Activated CD4-positive, alpha-beta T cell treated with anti-CD3 and anti-CD28 coated beads, Interleukin-2, Interleukin-6, amounts not matched to agents 100 ng/mL and 50 ng/mL, durations not matched to agents 16 hours and 8 hours (primary cell): Measurements from ENCODE around the gene CDC25A.

Experiments used
- DNase-seq: peaks from one replicate; pipeline ENCODE4 v3.0.0-alpha.2; 2020

Gene CDC25A

DNA sequence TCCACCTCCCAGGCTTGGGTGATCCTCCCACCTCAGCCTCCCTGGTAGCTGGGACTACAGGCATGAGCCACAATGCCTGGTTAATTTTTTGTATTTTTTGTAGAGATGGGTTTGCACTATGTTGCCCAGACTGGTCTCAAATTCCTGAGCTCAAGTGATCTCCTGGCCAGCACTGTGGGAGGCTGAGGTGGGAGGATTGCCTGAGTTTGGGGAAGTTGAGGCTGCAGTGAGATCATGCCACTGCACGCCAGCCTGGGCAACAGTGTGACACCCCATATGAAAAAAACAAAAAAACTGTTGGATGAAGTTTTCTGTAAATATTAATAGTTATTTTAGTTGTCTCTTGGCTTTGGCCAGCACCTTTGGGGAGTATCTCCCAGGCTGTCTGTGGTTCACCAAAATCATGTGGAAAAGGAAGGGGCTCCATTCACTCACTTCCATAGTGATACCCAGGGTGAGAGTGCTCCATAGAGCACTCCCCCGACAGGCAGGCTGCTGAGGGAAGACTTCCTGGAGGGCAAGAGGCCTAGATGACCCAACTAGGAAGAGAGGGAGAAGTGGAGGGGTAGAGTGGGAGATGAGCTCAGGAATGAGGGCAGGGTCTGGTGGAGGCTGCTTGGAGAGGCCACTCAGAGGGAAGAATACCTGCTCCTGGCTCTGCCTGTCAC, 47.1 kb downstream of the CDC25A start:
- DNase-seq: no peak

DNA sequence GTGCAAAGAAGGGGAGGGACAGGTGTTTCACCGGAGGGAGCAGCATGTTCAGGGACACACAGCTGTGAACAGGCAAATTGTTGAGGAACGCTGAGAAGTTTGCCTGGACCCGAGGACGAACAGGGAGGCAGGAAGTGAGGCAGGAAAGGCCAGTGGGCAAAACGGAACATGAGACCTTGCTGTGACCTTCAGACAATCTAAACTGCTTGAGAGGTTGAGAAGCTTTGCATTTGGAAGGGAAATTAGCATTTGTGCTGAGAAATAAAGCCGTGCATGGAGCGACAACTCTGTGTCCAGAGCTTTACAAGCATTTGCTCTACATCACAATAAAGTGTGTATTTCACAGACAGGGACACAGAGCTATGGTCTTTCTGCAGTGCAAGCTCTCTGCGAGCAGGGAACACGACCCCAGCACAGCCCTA, 47.9 kb downstream of the CDC25A start:
- DNase-seq: no peak

DNA sequence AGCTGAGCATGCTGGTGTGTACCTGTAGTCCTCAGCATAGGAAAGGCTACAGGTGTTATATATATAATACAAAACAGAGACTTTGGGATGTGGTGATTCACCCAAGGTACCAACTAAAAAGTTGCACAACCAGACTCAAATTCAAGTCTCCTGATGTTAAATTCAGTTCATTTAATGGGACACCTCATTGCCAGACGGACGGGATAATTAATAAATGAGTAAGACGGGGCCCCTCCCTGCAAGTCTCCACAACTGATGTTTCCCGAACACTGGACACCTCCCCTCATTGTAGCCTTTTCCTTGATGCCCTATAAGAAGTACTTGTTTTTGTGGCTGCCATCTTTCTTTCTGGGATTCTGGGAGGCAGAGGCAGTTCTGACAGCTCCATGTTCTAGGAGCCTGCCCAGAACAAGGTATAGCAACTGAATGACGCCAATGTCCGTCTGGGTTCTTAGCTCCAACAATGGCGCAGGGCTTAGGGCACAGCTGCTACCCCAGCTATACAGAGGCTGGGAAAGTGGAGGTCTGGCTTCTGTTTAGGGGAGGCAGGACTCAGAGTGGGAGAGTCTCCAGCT, 50.7 kb downstream of the CDC25A start:
- no peak for DNase-seq

DNA sequence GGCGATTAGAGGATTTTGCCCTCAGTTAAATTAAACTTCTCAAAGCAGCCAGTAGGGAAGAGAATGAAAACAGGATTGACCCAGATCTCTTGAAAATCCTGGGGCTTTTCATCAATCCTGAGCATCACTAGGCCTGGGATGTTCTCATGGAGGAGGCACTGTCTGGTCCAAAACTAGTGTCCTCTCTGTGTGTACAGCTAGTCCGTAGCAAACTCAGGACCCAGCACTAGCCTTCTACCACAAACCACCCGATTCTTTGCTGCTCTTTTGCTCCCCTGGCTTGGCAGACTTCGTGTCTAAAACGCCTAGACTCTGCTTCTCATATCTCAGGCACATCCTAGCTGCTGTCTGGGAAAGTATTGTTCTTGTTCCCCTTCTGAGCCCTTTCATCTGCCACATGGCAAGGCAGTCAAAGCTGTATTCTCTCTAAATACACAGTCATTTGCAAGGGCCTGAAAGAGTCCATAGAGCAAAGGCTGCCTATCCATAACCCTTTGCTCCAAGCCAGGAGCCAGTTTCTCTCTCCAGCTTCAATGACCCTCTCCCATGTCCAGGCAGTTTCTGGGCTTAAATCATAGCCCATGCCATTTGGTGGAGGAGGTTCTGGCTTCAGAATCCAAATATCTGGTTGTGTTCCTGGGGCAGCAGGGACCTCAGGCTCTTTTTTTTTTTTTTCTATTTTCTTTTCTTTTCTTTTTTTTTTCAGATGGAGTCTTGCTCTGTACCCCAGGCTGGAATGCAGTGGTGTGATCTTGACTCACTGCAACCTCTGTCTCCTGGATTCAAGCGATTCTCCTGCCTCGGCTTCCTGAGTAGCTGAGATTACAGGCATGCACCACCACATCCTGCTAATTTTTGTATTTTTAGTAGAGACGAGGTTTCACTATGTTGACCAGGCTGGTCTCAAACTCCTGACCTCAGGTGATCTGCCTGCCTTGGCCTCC, 52.4 kb downstream of the CDC25A start:
- no peak for DNase-seq

DNA sequence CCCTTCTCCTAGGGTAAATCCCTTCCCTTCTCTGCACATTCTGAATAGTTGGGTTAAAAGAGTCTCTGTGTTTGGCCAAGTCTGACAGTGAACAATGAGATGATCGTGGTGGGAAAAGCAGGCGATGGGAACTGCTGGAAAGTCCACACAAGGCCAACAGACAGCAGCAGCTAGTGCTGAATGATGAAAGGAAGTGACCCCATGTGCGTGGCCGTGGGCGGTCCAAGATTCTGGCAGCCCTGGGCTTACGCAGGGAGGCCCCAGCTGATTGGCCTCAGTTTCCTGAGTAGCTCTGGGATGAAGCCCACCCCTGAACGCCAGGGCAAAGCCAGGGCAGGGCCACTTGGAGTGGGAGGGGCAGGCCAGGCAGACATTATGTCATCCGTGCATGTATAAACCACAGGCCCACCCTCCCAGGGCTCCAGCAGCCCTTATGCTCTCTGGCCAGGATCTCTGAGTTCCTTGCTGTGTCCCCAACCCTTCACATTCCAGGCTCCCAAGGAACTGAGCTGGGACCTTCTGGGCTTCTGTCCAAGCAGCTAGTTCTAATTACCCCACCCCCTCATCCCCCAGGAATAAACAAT, 57.8 kb downstream of the CDC25A start:
- no peak for DNase-seq

DNA sequence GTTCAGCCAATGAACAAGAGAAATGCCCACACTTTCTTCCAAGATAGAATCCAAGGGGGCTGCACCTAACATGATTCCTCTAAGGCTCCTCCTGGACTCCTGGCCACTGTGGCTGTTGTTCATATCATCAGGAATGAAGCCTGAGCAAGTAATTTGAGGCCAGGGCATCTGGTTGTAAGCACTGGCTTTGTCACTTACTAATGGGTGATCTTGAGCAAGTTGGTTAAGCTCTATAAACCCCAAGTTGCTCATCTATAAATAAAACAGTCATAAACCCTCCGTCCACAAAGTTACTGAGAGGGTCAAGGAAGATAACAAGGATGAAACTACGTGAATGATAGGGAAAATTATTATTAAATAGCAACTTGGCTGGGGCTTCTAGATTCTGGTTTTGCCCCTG, 58.3 kb downstream of the CDC25A start:
- DNase-seq: no peak

DNA sequence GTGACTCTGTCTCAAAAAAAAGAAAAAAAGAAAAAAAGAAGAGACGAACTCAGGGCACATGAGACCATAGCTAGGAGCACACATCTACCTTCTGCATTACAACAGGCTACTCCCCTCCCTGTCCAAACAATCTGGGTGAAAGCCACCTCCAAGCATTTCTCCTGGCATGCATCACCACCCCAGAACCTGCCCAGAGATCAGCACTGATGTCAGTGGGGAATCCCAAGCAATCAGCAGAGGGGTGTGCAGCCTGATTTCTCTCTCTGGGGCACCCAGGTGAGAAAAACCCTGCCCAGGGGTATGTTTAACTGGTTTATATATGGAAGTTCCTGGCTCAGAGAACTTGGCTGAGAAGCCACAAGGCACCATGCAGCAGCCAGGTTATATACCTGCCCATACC, 59.4 kb downstream of the CDC25A start:
- DNase-seq: no peak

DNA sequence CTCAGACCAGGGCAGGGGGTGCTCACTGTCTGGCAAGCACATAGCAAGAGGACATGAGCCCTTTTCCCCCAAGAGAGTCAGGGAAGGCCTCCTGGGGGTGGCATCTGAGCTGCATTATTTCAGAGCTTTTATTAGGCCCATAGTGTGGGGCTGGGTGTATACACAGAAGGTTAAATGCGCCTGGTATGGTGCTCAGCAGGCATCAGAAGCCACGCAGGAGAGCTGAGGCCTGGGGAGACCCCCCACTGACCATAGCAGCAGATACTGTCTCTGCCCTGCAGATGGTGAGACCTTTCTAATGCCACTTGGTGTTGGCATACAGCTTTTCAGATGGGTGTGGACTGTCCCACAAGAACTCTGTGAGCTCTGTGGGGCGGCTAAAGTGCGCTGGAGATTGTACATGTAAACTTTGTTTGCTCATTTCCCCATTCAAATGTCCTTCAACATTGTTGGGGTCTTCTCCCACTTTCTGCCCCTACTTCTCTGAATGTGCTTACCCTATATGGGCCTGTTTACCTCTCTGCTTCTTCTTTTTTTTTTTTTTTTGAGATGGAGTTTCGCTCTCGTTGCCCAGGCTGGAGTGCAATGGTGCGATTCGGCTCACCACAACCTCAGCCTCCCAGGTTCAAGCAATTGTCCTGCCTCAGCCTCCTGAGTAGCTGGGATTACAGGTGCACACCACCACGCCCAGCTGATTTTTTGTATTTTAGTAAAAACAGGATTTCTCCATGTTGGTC, 62.2 kb downstream of the CDC25A start:
- no peak for DNase-seq

DNA sequence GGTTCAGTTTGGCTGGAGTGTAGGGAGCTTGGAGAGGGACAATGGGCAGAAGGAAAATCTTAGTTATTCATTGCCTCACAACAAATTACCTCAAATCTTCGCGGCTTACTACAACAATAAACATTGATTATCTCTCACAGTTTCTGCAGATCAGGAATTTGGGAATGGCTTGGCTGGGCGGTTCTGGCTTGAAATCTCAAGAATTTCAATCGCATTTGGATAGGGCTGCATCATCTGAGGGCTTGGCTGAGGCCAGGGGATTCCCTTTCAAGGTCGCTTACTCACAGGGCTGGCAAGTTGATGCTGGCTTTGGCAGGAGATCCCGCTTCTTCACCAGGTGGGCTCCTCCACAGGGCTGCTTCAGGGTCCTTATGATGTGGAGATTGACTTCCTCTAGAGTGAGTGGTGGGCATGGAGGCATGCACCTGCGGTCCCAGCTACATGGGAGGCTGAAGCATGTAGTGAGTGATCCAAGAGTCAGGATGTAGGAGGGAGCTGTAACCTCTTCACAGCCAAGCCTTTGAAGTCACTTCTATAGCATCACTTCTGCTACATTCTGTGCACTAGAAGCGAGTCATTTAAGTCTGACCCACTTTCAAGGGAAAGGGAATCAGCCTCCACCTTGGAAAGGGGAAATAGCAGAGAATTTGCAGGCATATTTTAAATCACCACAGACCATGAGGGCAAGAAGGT, 63.1 kb downstream of the CDC25A start:
- DNase-seq: no peak

DNA sequence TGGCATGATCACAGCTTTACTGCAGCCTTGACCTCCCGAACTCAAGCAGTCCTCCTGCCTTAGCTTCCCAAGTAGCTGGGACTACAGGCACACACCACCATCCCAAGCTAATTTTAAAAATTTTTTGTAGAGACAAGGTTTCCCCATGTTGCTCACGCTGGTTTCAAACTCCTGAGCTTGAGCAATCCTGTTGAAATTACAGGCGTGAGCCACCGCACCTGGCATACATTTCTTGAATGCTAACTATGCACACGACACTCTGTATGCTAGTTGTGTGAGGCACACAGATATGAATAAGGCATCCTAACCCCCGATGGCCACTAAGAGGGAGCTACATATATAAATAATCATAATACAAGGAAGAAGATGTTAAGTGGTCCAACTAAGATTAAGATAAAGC, 64.9 kb downstream of the CDC25A start:
- DNase-seq: no peak

DNA sequence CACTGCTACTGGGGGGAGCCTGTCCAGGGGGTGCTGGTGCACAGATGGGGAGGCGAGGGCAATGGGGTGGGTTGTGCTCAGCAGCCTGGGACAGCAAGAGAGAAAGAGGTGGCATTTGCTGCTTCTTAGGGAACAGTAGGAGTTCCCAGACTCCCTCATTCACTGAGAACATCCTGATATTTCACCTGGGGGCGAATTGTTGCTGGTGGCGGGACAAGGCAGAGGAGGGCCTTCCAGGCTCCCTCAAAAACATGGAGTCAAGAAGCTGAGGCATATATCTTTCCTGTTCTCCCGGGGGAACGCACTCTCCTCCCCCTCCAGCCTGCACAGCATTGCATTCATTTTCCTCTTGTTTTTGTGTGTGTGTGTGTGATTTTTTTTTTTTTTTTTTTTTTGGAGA, 65.7 kb downstream of the CDC25A start:
- no peak for DNase-seq

DNA sequence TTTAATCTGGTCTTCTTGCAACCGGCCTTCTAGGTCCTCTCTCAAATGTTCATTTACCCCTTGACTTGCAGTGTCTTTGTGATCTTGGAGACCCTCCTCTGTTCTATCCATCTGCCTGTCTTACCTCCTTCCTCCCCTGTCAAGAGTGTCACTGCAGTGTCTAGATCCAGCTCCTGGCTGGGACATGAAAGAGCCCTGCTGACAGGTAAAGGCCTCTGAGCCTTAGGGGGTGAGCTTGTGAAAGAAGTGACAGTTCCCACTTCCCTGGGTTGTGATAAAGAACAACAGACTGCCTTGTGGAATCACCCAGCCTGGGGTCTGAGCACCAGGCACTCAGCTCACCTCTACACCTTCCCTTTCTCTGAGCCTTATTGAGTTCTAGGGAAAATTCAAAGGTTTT, 68.0 kb downstream of the CDC25A start:
- no peak for DNase-seq

DNA sequence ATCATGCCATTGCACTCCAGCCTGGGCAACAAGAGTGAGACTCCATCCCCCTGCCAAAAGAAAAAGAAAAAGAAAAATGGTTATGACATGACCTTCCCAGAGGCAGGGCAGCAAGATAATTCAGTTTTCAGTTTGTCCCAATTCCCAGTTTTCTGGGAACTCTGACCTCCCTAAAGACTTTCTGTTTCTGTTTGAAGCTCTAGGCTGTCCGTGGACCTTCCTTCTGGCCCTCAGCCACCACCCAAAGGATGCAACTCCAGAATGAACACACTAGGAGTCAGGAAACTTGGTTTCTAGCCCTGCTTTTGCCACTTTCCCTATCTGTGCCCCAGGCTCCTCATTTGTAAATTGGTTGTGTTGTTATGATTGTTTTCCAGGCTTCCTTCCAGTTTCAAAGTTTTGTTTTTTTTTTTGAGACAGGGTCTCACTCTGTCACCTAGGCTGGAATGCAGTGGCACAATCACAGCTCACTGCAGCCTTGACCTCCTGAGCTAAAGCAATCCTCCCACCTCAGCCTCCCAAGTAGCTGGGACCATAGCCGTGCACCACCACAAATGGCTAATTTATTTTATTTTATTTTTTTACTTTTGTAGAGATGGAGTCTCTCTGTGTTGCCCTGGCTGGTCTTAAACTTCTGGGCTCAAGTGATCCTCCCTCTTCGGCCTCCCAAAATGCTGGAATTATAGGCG, 68.6 kb downstream of the CDC25A start:
- no peak for DNase-seq

DNA sequence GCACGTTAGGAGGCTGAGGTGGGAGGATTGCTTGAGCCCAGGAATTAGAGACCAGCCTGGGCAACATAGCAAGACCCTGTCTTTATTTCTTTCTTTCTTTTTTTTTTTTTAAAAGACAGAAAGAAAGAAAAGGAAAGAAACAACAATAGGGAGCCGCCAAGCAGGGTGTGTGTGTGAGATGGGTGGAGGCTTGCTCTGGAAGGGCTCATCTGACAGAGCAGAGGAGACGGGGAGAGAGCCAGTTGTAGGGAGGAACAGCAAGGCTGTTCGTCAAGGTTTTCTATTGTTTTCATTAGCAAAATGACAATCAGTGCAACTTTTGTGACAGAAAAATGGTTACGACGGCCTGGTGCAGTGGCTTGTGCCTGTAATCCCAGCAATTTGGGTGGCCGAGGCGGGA, 69.3 kb downstream of the CDC25A start:
- no peak for DNase-seq

DNA sequence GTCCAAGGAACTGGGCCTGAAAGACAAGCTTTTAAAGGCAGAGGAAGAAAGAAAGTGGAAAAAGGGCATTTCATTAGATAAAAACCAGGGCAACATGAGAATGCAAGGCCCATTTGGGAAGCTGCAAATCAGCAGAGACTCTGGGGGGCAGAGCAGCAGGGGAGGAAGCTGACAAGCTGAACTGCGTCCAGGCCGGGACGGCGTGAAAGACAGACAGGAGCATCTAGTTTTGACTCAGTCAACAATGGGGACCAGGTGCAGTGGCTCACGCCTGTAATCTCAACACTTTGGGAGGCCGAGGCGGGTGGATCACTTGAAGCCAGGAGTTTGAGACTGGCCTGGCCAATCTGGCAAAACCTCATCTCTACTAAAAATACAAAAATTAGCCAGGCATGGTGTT, 69.9 kb downstream of the CDC25A start:
- DNase-seq: no peak

DNA sequence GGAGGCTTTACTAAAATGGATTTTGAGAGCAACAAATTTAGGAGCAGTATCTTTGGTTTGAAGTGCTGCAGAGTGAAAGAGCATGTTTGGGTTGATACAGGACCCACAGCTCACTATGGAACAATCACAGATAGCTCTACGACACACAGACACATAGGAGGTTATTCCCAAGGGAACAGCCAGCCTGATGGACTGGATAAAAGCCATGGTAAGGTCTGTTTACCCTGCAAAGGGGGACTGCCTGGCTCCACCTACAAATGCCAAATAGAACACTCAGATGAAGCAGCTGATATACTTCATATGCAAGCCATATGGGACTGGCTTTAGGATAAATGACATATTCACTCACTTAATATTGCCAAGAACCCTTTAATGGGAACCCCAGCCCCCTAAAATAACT, 75.4 kb downstream of the CDC25A start:
- DNase-seq: no peak

DNA sequence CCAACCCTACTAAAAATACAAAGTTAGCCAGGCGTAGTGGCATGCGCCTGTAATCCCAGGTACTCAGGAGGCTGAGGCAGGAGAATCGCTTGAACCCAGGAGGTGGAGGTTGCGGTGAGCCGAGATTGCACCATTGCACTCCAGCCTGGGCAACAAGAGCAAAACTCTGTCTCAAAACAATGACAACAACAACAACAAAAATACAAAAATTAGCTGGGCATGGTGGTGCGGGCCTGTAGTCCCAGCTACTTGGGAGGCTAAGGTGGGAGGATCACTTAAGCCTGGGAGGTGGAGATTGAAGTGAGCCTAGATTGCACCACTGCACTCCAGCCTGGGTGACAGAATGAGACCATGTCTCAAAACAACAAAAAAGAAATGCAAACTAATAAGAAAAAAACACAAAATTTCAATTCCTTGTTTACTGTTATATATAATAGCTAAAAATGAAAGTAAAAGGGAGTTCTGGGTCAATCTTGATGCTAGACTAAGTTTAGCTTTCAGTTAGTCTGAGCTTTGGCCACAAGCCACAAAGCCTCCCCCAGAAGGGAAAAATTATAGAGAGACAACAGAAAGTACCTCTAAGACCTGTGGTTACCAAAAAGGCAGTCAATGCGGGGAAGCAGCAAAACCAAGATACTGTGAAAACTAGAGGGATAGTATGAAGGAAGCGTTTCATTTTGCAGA, 76.0 kb downstream of the CDC25A start:
- peak; percentile 80 for DNase-seq

DNA sequence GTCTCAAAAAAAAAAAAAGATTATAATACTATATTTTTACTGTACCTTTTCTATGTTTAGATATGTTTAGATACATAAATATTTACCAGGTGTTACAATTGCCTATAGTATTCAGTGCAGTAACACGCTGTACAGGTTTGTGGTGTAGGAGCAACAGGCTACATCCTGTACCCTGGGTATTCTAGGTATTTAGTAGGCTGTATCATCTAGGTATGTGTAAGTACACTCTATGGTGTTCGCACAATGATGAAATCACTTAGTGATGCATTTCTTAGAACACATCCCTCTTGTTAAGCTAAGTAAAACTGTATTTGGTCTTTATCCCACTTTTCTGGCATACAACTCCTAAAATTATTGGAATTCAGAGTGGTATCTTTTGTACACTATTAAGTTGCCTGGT, 77.8 kb downstream of the CDC25A start:
- DNase-seq: no peak

DNA sequence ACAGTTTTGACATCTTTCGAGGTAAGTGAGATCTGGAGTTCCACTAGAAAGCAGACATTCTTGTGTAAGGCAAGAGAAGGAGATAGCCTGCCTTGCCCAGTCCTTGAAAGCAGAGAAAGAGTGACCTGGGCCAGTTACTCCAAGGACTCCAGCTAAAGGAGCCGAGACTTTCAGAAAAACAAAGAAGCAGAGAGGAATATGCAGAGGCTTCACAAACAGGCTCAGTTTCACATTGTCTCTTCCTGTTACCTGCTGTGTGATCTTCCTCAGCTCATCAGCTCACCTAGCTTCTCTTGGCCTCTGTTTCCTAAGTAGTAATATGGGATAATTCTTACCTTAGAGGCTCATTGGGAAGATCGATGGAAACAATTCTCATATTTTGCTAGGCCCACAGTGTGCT, 81.0 kb downstream of the CDC25A start:
- DNase-seq: no peak
